ENCODE results near the gene MIGA2.

Gene MIGA2

DNA sequence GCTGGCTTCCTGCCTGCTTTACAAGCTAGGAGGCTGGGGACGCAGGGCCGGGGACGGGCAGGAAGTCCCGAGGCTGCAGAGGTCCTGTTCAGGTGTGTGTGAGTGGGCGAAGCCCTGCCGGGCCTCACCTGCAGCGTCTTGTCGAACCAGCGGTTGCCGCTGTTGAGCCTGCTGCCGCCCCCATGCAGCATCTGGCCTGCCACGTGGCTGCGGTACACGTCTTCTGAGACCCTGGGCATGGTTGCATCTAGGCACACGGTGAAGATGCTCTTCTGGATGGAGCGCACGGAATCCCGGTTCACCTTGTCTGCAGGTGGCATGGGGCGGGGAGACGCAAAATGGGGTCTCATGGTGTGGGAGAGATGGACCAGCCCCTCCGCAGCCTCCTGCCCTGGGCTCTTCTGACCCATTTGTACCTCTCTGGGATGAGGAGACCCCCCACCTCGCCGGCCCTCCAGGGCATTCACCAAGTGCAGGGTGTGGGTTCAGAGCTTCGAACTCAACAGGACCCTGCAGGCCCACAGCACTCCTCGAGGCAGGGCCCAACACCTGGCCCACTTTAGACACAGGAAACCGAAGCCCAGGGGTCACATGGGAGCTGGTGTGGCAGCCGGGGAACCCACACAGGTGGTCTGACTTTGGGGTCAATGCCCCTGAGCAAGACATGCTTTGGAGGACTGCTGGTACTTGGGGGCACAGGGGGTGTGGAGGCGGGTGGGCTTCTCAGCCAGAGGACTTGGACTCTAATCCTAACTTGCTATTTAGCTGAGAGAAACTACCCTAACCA is 64.2 kb downstream of the MIGA2 start:
- no peak for DNase-seq (ENCODE audit: low read depth, low spot score)
- Histone ChIP-seq H3K4me1 (ENCODE audit: control insufficient read depth, insufficient read depth, low read length) (no peaks in the 10 kb centered on the region; the same call in 1 of the 2 replicates), H3K4me3 (ENCODE audit: low read length) (no peak overlapping the region), H3K27me3 (ENCODE audit: control insufficient read depth, insufficient read depth, low read length) (no peaks in the 10 kb centered on the region), H3K36me3 (ENCODE audit: control insufficient read depth, insufficient read depth, low read length) (no peaks in the 10 kb centered on the region), H3K9me3 (ENCODE audit: control insufficient read depth, insufficient read depth, low read length) (no peaks in the 10 kb centered on the region), H3K27ac (ENCODE audit: low read length) (no peak overlapping the region)
- no CpG with 5 or more reads among the region's 28 CpGs for WGBS (ENCODE audit: insufficient coverage, insufficient read length)

DNA sequence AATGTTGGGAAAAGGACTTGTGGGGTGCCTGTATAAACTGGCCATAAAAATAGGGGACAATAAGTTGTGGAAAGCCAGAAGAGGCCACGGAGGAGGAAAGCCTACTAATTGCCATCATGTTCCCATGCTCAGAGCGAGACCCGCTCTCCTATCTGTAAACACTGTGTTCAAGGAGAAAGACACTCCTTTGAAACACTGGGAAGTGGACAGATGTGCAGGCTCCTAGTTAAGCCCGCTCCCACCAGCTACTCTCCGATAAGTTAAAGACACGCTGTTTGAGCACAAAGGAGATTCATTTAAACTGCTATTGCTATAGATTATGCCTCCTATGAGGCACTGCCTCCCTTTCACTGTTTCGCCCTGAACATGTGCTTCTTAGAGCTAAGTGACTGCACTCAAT is 64.9 kb downstream of the MIGA2 start:
- Histone ChIP-seq H3K27ac (ENCODE audit: low read length) (no peak overlapping the region), H3K27me3 (ENCODE audit: control insufficient read depth, insufficient read depth, low read length) (no peaks in the 10 kb centered on the region), H3K4me1 (ENCODE audit: control insufficient read depth, insufficient read depth, low read length) (no peaks in the 10 kb centered on the region; the same call in 1 of the 2 replicates), H3K4me3 (ENCODE audit: low read length) (no peak overlapping the region), H3K36me3 (ENCODE audit: control insufficient read depth, insufficient read depth, low read length) (no peaks in the 10 kb centered on the region), H3K9me3 (ENCODE audit: control insufficient read depth, insufficient read depth, low read length) (no peaks in the 10 kb centered on the region)
- no CpG with 5 or more reads among the region's 7 CpGs for WGBS (ENCODE audit: insufficient coverage, insufficient read length)
- DNase-seq (ENCODE audit: low read depth, low spot score), result no peak

- no peak for DNase-seq (ENCODE audit: low read depth, low spot score)
- no CpG with 5 or more reads among the region's 13 CpGs for WGBS (ENCODE audit: insufficient coverage, insufficient read length)
These were observed 65.7 kb downstream of the MIGA2 start for GRCh38 chr9:129102095-129102525.

GRCh38 chr9:129102791-129103594 is 66.6 kb downstream of the MIGA2 start:
- WGBS (ENCODE audit: insufficient coverage, insufficient read length), result no CpG with 5 or more reads among the region's 14 CpGs
- no peak for DNase-seq (ENCODE audit: low read depth, low spot score)
- Histone ChIP-seq H3K9me3 (ENCODE audit: control insufficient read depth, insufficient read depth, low read length) (no peaks in the 10 kb centered on the region), H3K27me3 (ENCODE audit: control insufficient read depth, insufficient read depth, low read length) (no peaks in the 10 kb centered on the region), H3K36me3 (ENCODE audit: control insufficient read depth, insufficient read depth, low read length) (no peaks in the 10 kb centered on the region), H3K4me1 (ENCODE audit: control insufficient read depth, insufficient read depth, low read length) (no peaks in the 10 kb centered on the region; the same call in 1 of the 2 replicates), H3K27ac (ENCODE audit: low read length) (no peak overlapping the region), H3K4me3 (ENCODE audit: low read length) (no peak overlapping the region)

More at GRCh38 chr9:129102095-129102525, 65.7 kb downstream of the MIGA2 start:
- no peak overlapping the region for H3K27ac ChIP-seq (ENCODE audit: low read length)
- no peaks in the 10 kb centered on the region for H3K36me3 ChIP-seq (ENCODE audit: control insufficient read depth, insufficient read depth, low read length)
- H3K4me3 ChIP-seq (ENCODE audit: low read length), result no peak overlapping the region
- no peaks in the 10 kb centered on the region; the same call in 1 of the 2 replicates for H3K4me1 ChIP-seq (ENCODE audit: control insufficient read depth, insufficient read depth, low read length)
- H3K9me3 ChIP-seq (ENCODE audit: control insufficient read depth, insufficient read depth, low read length), result no peaks in the 10 kb centered on the region
- no peaks in the 10 kb centered on the region for H3K27me3 ChIP-seq (ENCODE audit: control insufficient read depth, insufficient read depth, low read length)

- Histone ChIP-seq H3K4me3 (ENCODE audit: low read length) (no peak overlapping the region), H3K27me3 (ENCODE audit: control insufficient read depth, insufficient read depth, low read length) (no peaks in the 10 kb centered on the region), H3K4me1 (ENCODE audit: control insufficient read depth, insufficient read depth, low read length) (no peaks in the 10 kb centered on the region; the same call in 1 of the 2 replicates), H3K9me3 (ENCODE audit: control insufficient read depth, insufficient read depth, low read length) (no peaks in the 10 kb centered on the region), H3K36me3 (ENCODE audit: control insufficient read depth, insufficient read depth, low read length) (no peaks in the 10 kb centered on the region), H3K27ac (ENCODE audit: low read length) (no peak overlapping the region)
- no CpG with 5 or more reads among the region's 4 CpGs for WGBS (ENCODE audit: insufficient coverage, insufficient read length)
- no peak for DNase-seq (ENCODE audit: low read depth, low spot score)
These were observed 67.2 kb downstream of the MIGA2 start for GRCh38 chr9:129103595-129103965.

DNA sequence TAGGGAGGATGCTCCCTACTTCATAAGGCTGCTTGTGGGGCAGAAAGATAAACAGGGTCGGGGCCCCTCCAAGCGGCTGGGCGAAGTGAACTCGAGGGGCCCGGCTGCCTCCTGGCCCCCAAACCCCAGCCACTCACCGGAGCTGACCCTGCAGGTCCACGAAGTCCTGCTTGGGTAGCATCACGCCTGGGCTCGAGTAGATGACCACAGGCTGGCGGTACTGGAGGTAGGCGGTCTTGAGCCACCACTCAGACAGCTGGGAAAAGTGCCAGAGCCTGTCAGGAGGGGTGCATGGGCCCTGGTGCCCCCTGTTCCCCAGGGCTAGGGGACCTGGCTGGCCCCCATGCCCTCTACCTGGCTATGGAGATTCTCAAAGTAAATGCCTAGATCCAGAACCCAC is 67.6 kb downstream of the MIGA2 start:
- Histone ChIP-seq H3K27ac (ENCODE audit: low read length) (no peak overlapping the region), H3K4me1 (ENCODE audit: control insufficient read depth, insufficient read depth, low read length) (no peaks in the 10 kb centered on the region; the same call in 1 of the 2 replicates), H3K9me3 (ENCODE audit: control insufficient read depth, insufficient read depth, low read length) (no peaks in the 10 kb centered on the region), H3K27me3 (ENCODE audit: control insufficient read depth, insufficient read depth, low read length) (no peaks in the 10 kb centered on the region), H3K4me3 (ENCODE audit: low read length) (no peak overlapping the region), H3K36me3 (ENCODE audit: control insufficient read depth, insufficient read depth, low read length) (no peaks in the 10 kb centered on the region)
- no CpG with 5 or more reads among the region's 11 CpGs for WGBS (ENCODE audit: insufficient coverage, insufficient read length)
- no peak for DNase-seq (ENCODE audit: low read depth, low spot score)

GRCh38 chr9:129105857-129106694 is 69.7 kb downstream of the MIGA2 start:
- Histone ChIP-seq H3K27me3 (ENCODE audit: control insufficient read depth, insufficient read depth, low read length) (no peaks in the 10 kb centered on the region; the same call in 1 of the 2 replicates), H3K4me3 (ENCODE audit: low read length) (no peak overlapping the region), H3K27ac (ENCODE audit: low read length) (no peak overlapping the region), H3K36me3 (ENCODE audit: control insufficient read depth, insufficient read depth, low read length) (no peaks in the 10 kb centered on the region), H3K9me3 (ENCODE audit: control insufficient read depth, insufficient read depth, low read length) (no peaks in the 10 kb centered on the region), H3K4me1 (ENCODE audit: control insufficient read depth, insufficient read depth, low read length) (no peaks in the 10 kb centered on the region)
- DNase-seq (ENCODE audit: low read depth, low spot score), result no peak
- WGBS (ENCODE audit: insufficient coverage, insufficient read length), result no CpG with 5 or more reads among the region's 17 CpGs

GRCh38 chr9:129107651-129108050 is 71.2 kb downstream of the MIGA2 start:
- H3K27me3 ChIP-seq (ENCODE audit: control insufficient read depth, insufficient read depth, low read length), result no peaks in the 10 kb centered on the region; the same call in 1 of the 2 replicates
- H3K4me1 ChIP-seq (ENCODE audit: control insufficient read depth, insufficient read depth, low read length), result no peaks in the 10 kb centered on the region
- no peaks in the 10 kb centered on the region for H3K36me3 ChIP-seq (ENCODE audit: control insufficient read depth, insufficient read depth, low read length)
- DNase-seq (ENCODE audit: low read depth, low spot score), result no peak
- H3K4me3 ChIP-seq (ENCODE audit: low read length), result no peak overlapping the region
- H3K27ac ChIP-seq (ENCODE audit: low read length), result no peak overlapping the region
- no CpG with 5 or more reads among the region's 13 CpGs for WGBS (ENCODE audit: insufficient coverage, insufficient read length)
- no peaks in the 10 kb centered on the region for H3K9me3 ChIP-seq (ENCODE audit: control insufficient read depth, insufficient read depth, low read length)

DNA sequence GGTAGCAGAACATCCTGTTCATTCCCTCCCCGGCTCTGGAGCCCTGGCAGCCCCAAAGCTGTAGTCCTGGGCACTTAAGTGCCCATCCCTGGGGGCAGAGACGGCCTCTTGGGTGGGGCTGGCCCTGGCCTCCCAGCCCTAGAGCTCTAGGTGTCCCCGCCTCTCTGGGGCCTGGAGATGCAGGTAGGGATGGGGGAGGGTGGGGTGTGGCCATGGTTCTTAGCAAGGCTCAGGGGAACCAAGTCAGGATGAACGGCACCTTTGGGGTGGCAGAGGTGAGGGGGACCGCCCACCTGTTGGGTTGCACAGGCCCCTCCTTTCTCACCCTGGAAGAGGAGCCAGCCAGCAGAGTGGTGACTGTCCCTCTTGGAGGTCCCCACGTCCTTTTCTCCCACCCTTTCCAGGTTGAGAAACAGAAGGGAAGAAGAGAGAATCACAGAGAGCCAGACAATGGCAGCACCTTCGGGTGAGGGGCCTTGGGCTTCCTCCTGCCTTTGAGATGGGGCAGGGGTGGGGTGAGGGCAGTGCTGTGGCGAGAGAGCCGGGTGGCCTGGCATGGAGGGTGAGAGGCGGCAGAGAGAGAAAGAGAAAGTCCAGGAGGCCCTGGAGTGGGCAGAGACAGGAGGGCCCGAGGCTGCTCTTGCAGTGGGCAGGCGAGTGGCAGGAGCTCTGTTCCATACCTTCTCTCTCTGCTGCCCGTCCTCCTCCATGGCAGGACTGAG is 71.8 kb downstream of the MIGA2 start:
- no peaks in the 10 kb centered on the region for H3K36me3 ChIP-seq (ENCODE audit: control insufficient read depth, insufficient read depth, low read length)
- H3K9me3 ChIP-seq (ENCODE audit: control insufficient read depth, insufficient read depth, low read length), result no peaks in the 10 kb centered on the region
- H3K27me3 ChIP-seq (ENCODE audit: control insufficient read depth, insufficient read depth, low read length), result no peaks in the 10 kb centered on the region; the same call in 1 of the 2 replicates
- no CpG with 5 or more reads among the region's 13 CpGs for WGBS (ENCODE audit: insufficient coverage, insufficient read length)
- no peak overlapping the region for H3K27ac ChIP-seq (ENCODE audit: low read length)
- no peak for DNase-seq (ENCODE audit: low read depth, low spot score)
- no peaks in the 10 kb centered on the region for H3K4me1 ChIP-seq (ENCODE audit: control insufficient read depth, insufficient read depth, low read length)
- H3K4me3 ChIP-seq (ENCODE audit: low read length), result no peak overlapping the region
